ENCODE data around the gene SLF2.

The SLF2 gene

GRCh38 chr10:100948916-100949315, 36.2 kb downstream of the SLF2 start:
- CTCF ChIA-PET: interaction anchor here (1.0 kb wide), 1 partner anchor 65 kb away, joined by 5 read pairs; no protein-coding TSS in a partner anchor

GRCh38 chr10:100960251-100960650, 47.5 kb downstream of the SLF2 start:
- ChIA-PET CTCF (no interaction called here), POLR2A (no interaction called here)
- no peak for DNase-seq (ENCODE audit: extremely low spot score)
- TF ChIP-seq CTCF (IDR thresholded peaks at IDR 0.05; ENCODE audit: control extremely low read depth, extremely low read depth, low read depth, missing control alignments): no peak

More at GRCh38 chr10:100948916-100949315, 36.2 kb downstream of the SLF2 start:
- TF ChIP-seq CTCF (IDR thresholded peaks at IDR 0.05; ENCODE audit: control extremely low read depth, extremely low read depth, low read depth, missing control alignments): no peak
- POLR2A ChIA-PET: no interaction called here
- no peak for DNase-seq (ENCODE audit: extremely low spot score)

- DNase-seq (ENCODE audit: extremely low spot score): no peak
- POLR2A ChIA-PET: no interaction called here
- CTCF ChIA-PET: interaction anchor here (1.6 kb wide), 1 partner anchor 52 kb away, joined by 4 read pairs; no protein-coding TSS in a partner anchor
- no peak for TF ChIP-seq CTCF (IDR thresholded peaks at IDR 0.05; ENCODE audit: control extremely low read depth, extremely low read depth, low read depth, missing control alignments)
These were observed 49.8 kb downstream of the SLF2 start for GRCh38 chr10:100962351-100963080.

- DNase-seq (ENCODE audit: extremely low spot score): no peak
- no peak for TF ChIP-seq CTCF (IDR thresholded peaks at IDR 0.05; ENCODE audit: control extremely low read depth, extremely low read depth, low read depth, missing control alignments)
- ChIA-PET POLR2A (no interaction called here), CTCF (interaction anchor here (1.8 kb wide), 1 partner anchor 10 kb away, joined by 6 read pairs; no protein-coding TSS in a partner anchor)
These were observed 51.1 kb downstream of the SLF2 start for GRCh38 chr10:100963826-100964225.

GRCh38 chr10:100965820-100966219, 53.1 kb downstream of the SLF2 start:
- ChIA-PET POLR2A (no interaction called here), CTCF (interaction anchor here (1.3 to 1.7 kb wide), 8 partner anchors 9 to 49 kb away, joined by 3 to 8 read pairs (median 4); partner anchors contain the start of gene LZTS2)
- TF ChIP-seq CTCF (IDR thresholded peaks at IDR 0.05; ENCODE audit: control extremely low read depth, extremely low read depth, low read depth, missing control alignments): no peak
- no peak for DNase-seq (ENCODE audit: extremely low spot score)

GRCh38 chr10:100966887-100967286, 54.1 kb downstream of the SLF2 start:
- ChIA-PET POLR2A (no interaction called here), CTCF (interaction anchor here (1.1 to 3.2 kb wide), 7 partner anchors 9 to 129 kb away, joined by 3 to 13 read pairs (median 4); no protein-coding TSS in a partner anchor)
- TF ChIP-seq CTCF (IDR thresholded peaks at IDR 0.05; ENCODE audit: control extremely low read depth, extremely low read depth, low read depth, missing control alignments): no peak
- no peak for DNase-seq (ENCODE audit: extremely low spot score)
